Glutamatergic neuron (in vitro differentiated cells): Measurements from ENCODE around the gene A4GALT. TPM values are rescaled to one million over a fixed set of nuclear protein-coding genes. Genes with fewer than 3 reads are reported as not detected.

ENCODE experiments used
- DNase-seq: peaks from one replicate; pipeline ENCODE4 v3.0.0; 2022
- H3K27ac Mint-ChIP-seq: one replicate; pipeline ENCODE4 v1.8.0; 2020; ENCODE audit warnings: mild to moderate bottlenecking, mixed read lengths, inconsistent platforms; ENCODE audit not compliant: unreplicated experiment
- H3K27me3 Mint-ChIP-seq: one replicate; pipeline ENCODE4 v1.8.0; 2020; ENCODE audit warnings: mild to moderate bottlenecking, moderate library complexity, mixed read lengths, inconsistent platforms; ENCODE audit not compliant: unreplicated experiment
- H3K36me3 Mint-ChIP-seq: one replicate; pipeline ENCODE4 v1.8.0; 2020; ENCODE audit warnings: mild to moderate bottlenecking, mixed read lengths, inconsistent platforms; ENCODE audit not compliant: unreplicated experiment
- H3K4me1 Mint-ChIP-seq: one replicate; pipeline ENCODE4 v1.8.0; 2020; ENCODE audit warnings: mild to moderate bottlenecking, low read depth, mixed read lengths, inconsistent platforms; ENCODE audit not compliant: unreplicated experiment
- H3K4me3 Mint-ChIP-seq: one replicate; pipeline ENCODE4 v1.8.0; 2020; ENCODE audit warnings: mild to moderate bottlenecking, mixed read lengths, inconsistent platforms; ENCODE audit not compliant: unreplicated experiment
- H3K9me3 Mint-ChIP-seq: one replicate; pipeline ENCODE4 v1.8.0; 2020; ENCODE audit warnings: mild to moderate bottlenecking, moderate library complexity, mixed read lengths, inconsistent platforms; ENCODE audit not compliant: unreplicated experiment
- total RNA-seq: library from RNA; stranded (reverse); fragmentation: NEBNext Ultra II Directional; extraction: Animal tissue kit (Norgen Biotek cat#: 25700); gene quantifications from one replicate; pipeline ENCODE4 v1.2.1, GENCODE V29; 2021; ENCODE audit not compliant: unreplicated experiment
- TF ChIP-seq, protein P1 (sequence below): fragments of 200-600 bp; sonication (generic); IDR thresholded peaks from one replicate; pipeline ENCODE4 v1.5.0; 2021; ENCODE audit not compliant: partially characterized antibody, unreplicated experiment

The A4GALT gene
- total RNA-seq, 1 donor from 2014 or later: 61.4 TPM

- H3K9me3 Mint-ChIP-seq: peaks cover 8% of the 10 kb centered on the region
- H3K27ac Mint-ChIP-seq: no peak overlapping the region
- peak overlapping the region; percentile 36 for H3K4me3 Mint-ChIP-seq
- peaks cover 11% of the 10 kb centered on the region for H3K4me1 Mint-ChIP-seq
- TF ChIP-seq, protein P1, sequence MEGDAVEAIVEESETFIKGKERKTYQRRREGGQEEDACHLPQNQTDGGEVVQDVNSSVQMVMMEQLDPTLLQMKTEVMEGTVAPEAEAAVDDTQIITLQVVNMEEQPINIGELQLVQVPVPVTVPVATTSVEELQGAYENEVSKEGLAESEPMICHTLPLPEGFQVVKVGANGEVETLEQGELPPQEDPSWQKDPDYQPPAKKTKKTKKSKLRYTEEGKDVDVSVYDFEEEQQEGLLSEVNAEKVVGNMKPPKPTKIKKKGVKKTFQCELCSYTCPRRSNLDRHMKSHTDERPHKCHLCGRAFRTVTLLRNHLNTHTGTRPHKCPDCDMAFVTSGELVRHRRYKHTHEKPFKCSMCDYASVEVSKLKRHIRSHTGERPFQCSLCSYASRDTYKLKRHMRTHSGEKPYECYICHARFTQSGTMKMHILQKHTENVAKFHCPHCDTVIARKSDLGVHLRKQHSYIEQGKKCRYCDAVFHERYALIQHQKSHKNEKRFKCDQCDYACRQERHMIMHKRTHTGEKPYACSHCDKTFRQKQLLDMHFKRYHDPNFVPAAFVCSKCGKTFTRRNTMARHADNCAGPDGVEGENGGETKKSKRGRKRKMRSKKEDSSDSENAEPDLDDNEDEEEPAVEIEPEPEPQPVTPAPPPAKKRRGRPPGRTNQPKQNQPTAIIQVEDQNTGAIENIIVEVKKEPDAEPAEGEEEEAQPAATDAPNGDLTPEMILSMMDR: no peak
- no peaks in the 10 kb centered on the region for H3K36me3 Mint-ChIP-seq
- H3K27me3 Mint-ChIP-seq: peaks cover 5% of the 10 kb centered on the region
- no peak for DNase-seq
These were observed 75.2 kb downstream of the A4GALT start for GRCh38 chr22:42645341-42645937.

DNA sequence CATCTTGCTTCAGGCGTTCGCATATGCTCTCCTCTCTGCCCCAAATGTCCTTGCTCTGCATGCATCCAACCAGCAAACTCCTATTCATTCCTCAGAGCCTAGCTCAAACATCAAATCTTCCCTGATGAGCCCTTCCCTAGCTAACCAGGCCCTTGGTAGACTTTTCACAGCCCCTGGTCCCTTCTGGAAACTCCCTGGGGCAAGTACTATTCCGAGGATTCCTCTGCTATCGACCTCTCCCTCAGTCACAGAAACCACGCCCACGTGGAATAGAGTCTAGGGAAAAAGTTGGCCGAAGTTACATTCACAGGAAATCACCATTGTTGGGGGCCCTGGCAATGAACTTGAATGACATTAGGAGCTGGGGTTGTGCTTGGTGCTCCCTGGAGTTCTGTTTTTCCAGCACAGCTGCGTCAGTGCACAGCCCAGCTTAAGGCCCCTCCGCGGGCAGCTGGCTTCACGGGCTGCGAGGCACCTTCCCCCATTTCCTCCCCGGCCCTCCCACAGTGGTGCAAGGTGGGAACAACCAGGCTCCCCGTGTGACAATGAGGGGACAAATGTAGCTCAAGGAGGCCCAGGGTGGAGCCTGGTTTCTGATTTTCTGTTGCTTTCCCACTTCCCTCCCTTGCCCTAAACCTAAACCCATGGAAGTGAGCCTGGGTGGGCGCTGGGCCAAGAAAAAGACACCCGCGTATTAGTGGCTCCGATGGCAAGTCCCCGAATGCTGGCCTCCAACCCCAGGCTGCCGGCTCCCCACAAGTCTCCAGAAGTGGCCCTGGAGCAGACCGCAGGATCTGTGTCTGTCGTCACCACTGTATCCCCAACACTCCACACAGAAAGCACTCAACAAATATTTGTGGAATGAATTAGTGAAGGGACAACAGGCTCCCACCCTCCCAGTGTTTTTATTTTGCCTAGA, 76.0 kb downstream of the A4GALT start:
- H3K9me3 Mint-ChIP-seq: peaks cover 5% of the 10 kb centered on the region
- H3K36me3 Mint-ChIP-seq: no peaks in the 10 kb centered on the region
- H3K4me1 Mint-ChIP-seq: peaks cover 11% of the 10 kb centered on the region
- peak overlapping the region; percentile 36 for H3K4me3 Mint-ChIP-seq
- TF ChIP-seq, protein P1: no peak
- peaks cover 5% of the 10 kb centered on the region for H3K27me3 Mint-ChIP-seq
- DNase-seq: no peak
- H3K27ac Mint-ChIP-seq: peak overlapping the region; percentile 29

GRCh38 chr22:42643634-42644421, 76.8 kb downstream of the A4GALT start:
- TF ChIP-seq, protein P1: no peak
- Mint-ChIP-seq H3K27ac (no peak overlapping the region), H3K36me3 (no peaks in the 10 kb centered on the region), H3K9me3 (peaks cover 5% of the 10 kb centered on the region), H3K4me1 (peaks cover 11% of the 10 kb centered on the region), H3K4me3 (no peak overlapping the region), H3K27me3 (peaks cover 5% of the 10 kb centered on the region)
- DNase-seq: no peak

- Mint-ChIP-seq H3K9me3 (peaks cover 3% of the 10 kb centered on the region), H3K27me3 (peaks cover 2% of the 10 kb centered on the region), H3K4me3 (no peak overlapping the region), H3K36me3 (no peaks in the 10 kb centered on the region), H3K27ac (peak overlapping the region; percentile 52), H3K4me1 (peaks cover 11% of the 10 kb centered on the region)
- TF ChIP-seq, protein P1: no peak
- no peak for DNase-seq
These were observed 77.7 kb downstream of the A4GALT start for GRCh38 chr22:42642806-42643633.

Other genes starting within 250 kb of the A4GALT start
- gene RRP7A, start 201.1 kb downstream of the A4GALT start, total RNA-seq: 35.1 TPM
- 4.4 TPM for gene SERHL2, start 166.9 kb downstream of the A4GALT start, total RNA-seq
- gene POLDIP3, start 106.0 kb downstream of the A4GALT start, total RNA-seq: 52.8 TPM
- gene ATP5MGL, start 80.3 kb downstream of the A4GALT start, total RNA-seq: 1.1 TPM
- 148 TPM for gene CYB5R3, start 71.5 kb downstream of the A4GALT start, total RNA-seq
- gene ARFGAP3, start 136.4 kb upstream of the A4GALT start, total RNA-seq: 18.4 TPM